Cardiac fibroblast (primary cell): Measurements from ENCODE around the gene PCDHGA3.
A peak's percentile ranks its signal among the peaks of the same experiment; 100 is the strongest.
"Not testable (repeated sequence)": the region's sequence is repeated elsewhere in the genome, so short reads cannot be mapped to it uniquely, and the experiment has no call there.

ENCODE experiments used
- DNase-seq, 2 donors: peaks; one replicate each; pipeline versions ENCODE4 v3.0.0 to v3.0.0-alpha.2; 2010; ENCODE audit warnings: low read depth in 2 of 2
- H3K4me3 ChIP-seq, 2 donors: replicated peaks in 1 of 2; 1 replicate in 1 of 2; 2 replicates in 1 of 2; pipeline ENCODE4 v1.5.1; 2011; ENCODE audit warnings: low read depth in 2 of 2, low read length in 2 of 2, mild to moderate bottlenecking in 2 of 2, moderate library complexity in 1 of 2
- CTCF ChIP-seq: IDR thresholded peaks from one replicate; pipeline ENCODE4 v1.5.1; 2011; ENCODE audit warnings: low read depth, mild to moderate bottlenecking, low read length, inconsistent platforms

Gene PCDHGA3

DNA sequence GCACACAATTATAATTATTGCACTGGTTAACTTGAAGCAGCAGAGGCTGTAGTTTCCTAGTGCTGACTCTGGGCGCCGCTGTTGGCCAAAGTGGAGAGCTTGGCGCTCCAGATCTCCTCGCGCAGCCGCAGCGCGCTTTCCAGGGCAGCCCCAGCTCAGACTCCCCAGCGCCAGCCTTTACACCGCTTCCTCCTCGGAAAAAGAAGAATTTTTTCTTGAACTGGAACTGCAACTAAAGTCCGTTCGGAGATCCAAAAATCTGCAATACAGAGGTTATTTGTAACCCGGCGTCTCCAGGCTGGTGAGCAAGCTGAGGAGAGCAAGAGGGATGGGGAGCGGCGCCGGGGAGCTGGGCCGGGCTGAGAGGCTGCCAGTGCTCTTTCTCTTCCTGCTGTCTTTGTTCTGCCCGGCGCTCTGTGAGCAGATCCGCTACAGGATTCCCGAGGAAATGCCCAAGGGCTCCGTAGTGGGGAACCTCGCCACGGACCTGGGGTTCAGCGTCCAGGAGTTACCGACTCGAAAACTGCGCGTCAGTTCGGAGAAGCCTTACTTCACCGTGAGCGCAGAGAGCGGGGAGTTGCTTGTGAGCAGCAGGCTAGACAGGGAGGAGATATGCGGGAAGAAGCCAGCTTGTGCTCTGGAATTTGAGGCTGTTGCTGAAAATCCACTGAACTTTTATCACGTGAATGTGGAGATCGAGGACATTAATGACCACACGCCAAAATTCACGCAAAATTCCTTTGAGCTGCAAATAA lies 44.1 kb downstream of the PCDHGA3 start, which contains the start of gene PCDHGB4:
Gene PCDHGB4, plus strand, starts transcription at position 142 of the 755 bp plus-strand sequence. Its CDS starts 187 bp downstream, at position 329.
- peak; percentile 62 for TF ChIP-seq CTCF
- DNase-seq: peak; percentile 52 to 69
- H3K4me3 ChIP-seq: peak within 1 kb of the TSS; percentile 16 to 42

DNA sequence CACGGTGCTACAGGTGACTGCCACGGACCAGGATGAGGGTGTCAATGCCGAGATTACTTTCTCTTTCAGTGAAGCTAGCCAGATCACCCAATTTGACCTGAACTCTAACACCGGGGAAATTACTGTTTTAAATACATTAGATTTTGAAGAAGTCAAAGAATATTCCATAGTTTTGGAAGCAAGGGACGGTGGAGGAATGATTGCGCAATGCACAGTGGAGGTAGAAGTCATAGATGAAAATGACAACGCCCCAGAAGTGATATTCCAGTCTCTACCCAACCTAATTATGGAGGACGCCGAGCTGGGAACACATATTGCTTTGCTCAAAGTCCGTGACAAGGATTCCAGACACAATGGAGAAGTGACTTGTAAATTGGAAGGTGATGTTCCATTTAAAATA lies 45.0 kb downstream of the PCDHGA3 start:
- no peak overlapping the region for H3K4me3 ChIP-seq
- no peak for TF ChIP-seq CTCF
- DNase-seq: no peak

DNA sequence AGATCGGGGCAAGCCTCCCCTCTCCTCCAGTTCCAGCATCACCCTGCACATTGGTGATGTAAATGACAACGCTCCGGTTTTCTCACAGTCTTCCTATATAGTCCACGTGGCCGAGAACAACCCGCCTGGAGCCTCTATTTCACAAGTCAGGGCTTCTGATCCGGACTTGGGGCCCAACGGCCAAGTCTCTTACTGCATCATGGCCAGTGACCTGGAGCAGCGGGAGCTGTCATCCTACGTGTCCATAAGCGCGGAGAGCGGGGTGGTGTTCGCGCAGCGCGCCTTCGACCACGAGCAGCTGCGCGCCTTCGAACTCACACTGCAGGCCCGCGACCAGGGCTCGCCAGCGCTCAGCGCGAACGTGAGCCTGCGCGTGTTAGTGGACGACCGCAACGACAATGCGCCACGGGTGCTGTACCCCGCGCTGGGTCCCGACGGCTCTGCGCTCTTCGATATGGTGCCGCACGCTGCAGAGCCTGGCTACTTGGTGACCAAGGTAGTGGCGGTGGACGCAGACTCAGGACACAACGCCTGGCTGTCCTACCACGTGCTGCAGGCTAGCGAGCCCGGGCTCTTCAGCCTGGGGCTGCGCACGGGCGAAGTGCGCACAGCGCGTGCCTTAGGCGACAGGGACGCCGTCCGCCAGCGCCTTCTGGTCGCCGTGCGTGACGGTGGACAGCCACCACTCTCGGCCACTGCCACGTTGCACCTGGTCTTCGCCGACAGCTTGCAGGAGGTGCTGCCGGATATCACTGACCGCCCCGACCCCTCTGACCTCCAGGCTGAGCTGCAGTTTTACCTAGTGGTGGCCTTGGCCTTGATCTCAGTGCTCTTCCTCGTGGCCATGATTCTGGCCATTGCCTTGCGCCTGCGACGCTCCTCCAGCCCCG lies 45.8 kb downstream of the PCDHGA3 start:
- DNase-seq: no peak
- TF ChIP-seq CTCF: no peak
- H3K4me3 ChIP-seq: no peak overlapping the region

DNA sequence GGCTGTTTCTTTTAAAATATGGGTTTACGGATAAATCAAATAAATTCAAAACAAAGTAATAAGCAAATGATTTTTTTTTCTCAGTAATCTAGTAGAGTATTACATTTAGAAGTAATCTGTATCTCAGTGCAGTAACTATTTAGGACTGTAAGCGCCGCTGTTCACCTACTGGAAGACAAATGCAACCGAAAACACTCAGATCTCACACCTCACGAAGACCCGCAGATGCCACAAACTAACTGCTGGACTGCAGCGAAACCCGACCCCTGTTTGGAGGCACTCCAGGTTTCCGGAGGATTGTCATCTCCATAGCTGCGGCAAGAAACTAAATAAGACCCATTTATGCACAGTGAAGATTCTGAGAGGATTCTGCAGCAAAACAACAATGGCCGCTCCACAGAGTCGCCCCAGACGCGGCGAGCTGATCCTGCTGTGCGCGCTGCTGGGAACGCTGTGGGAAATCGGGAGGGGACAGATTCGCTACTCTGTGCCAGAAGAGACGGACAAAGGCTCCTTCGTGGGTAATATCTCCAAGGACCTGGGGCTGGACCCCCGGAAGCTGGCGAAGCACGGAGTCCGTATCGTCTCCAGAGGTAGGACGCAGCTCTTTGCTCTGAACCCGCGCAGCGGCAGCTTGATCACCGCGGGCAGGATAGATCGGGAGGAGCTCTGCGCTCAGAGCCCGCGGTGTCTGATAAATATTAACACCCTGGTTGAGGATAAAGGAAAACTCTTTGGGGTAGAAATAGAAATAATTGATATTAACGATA lies 49.0 kb downstream of the PCDHGA3 start, which contains the start of gene PCDHGA8:
Gene PCDHGA8, plus strand, starts transcription at position 205 of the 770 bp plus-strand sequence. Its CDS starts 181 bp downstream, at position 386.
- H3K4me3 ChIP-seq: peak within 1 kb of the TSS; percentile 2 to 14
- peak; percentile 12 for TF ChIP-seq CTCF
- DNase-seq: no peak

GRCh38 chr5:141393267-141393666 lies 49.6 kb downstream of the PCDHGA3 start:
- TF ChIP-seq CTCF: no peak
- no peak for DNase-seq

DNA sequence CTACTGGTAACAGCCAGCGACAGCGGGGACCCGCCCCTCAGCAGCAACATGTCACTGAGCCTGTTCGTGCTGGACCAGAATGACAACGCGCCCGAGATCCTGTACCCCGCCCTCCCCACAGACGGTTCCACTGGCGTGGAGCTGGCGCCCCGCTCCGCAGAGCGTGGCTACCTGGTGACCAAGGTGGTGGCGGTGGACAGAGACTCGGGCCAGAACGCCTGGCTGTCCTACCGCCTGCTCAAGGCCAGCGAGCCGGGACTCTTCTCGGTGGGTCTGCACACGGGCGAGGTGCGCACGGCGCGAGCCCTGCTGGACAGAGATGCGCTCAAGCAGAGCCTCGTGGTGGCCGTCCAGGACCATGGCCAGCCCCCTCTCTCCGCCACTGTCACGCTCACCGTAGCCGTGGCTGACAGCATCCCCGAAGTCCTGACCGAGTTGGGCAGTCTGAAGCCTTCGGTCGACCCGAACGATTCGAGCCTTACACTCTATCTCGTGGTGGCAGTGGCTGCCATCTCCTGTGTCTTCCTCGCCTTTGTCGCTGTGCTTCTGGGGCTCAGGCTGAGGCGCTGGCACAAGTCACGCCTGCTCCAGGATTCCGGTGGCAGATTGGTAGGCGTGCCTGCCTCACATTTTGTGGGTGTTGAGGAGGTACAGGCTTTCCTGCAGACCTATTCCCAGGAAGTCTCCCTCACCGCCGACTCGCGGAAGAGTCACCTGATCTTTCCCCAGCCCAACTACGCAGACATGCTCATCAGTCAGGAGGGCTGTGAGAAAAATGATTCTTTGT lies 51.0 kb downstream of the PCDHGA3 start:
- not testable (repeated sequence) for H3K4me3 ChIP-seq, DNase-seq

More at GRCh38 chr5:141393267-141393666, 49.6 kb downstream of the PCDHGA3 start:
- no peak overlapping the region for H3K4me3 ChIP-seq
